Measurements from ENCODE around the gene SCLY.

DNA sequence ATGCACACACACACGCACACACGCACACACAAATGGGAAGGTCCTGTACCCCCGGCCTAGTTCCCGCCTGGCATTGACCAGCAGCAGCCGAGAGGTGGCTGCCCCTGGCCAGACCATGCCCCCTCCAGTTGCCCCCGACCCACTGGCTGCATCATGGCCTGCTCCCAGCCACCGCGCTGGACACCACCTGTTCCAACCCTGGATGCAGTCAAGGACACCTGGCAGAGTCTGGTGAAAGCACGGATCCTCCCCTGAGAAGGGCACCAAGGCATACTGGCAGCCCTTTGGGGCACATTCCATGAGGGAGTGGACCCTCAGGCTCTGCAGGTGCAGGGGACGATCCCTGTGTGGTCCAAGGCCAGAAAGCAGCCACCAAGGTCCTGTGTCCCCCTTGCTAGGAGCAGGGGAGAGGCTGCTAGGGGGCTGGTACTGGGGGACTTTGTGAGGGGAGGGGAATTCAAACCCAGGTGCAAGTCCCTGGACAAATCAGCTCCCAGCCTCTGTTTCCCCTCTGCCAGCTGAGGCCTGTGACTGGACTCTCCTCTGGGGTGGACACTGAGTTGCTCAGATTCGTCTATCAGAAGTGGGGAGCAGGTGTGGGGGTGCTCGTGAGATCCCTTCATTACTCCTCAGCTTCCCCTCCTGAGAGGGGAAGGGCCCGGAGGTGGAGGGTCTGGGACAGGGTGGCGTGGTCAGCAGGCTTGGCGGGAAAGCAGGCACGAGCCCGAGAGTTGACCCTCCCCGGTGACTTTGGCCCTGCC, 42.8 kb downstream of the SCLY start:
- TF ChIP-seq CTCF (CRISPR knock-in tag; IDR thresholded peaks at IDR 0.05) (no peak), TP53 (CRISPR knock-in tag; conservative IDR thresholded peaks at IDR 0.05) (no peak), KDM4B (CRISPR knock-in tag; IDR thresholded peaks at IDR 0.05) (no peak), HDAC6 (IDR thresholded peaks at IDR 0.05; ENCODE audit: low read depth, low read length) (no peak), ELF3 (CRISPR knock-in tag; IDR thresholded peaks at IDR 0.05) (no peak)
- TF ChIP-seq, protein P1, sequence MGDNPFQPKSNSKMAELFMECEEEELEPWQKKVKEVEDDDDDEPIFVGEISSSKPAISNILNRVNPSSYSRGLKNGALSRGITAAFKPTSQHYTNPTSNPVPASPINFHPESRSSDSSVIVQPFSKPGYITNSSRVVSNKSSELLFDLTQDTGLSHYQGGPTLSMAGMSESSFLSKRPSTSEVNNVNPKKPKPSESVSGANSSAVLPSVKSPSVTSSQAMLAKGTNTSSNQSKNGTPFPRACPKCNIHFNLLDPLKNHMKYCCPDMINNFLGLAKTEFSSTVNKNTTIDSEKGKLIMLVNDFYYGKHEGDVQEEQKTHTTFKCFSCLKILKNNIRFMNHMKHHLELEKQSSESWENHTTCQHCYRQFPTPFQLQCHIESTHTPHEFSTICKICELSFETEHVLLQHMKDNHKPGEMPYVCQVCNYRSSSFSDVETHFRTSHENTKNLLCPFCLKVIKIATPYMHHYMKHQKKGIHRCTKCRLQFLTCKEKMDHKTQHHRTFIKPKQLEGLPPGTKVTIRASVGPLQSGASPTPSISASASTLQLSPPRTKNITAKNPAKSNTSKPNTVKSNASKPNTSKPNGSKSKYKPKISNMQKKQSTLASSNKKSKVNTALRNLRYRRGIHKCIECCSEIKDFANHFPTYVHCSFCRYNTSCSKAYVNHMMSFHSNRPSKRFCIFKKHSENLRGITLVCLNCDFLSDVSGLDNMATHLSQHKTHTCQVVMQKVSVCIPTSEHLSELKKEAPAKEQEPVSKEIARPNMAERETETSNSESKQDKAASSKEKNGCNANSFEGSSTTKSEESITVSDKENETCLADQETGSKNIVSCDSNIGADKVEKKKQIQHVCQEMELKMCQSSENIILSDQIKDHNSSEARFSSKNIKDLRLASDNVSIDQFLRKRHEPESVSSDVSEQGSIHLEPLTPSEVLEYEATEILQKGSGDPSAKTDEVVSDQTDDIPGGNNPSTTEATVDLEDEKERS (CRISPR knock-in tag; IDR thresholded peaks at IDR 0.05) = no peak
